ENCODE measurements around the gene HEPHL1. TPM values are rescaled to one million over a fixed set of nuclear protein-coding genes. Genes with fewer than 3 reads are reported as not detected.
A peak's percentile ranks its signal among the peaks of the same experiment; 100 is the strongest.

Gene HEPHL1
- total RNA-seq, 1 experiment from 2014 or later, result not detected

GRCh38 chr11:94130298-94131046, 109.3 kb downstream of the HEPHL1 start:
- DNase-seq (ENCODE audit: low read depth), result peak; percentile 78

DNA sequence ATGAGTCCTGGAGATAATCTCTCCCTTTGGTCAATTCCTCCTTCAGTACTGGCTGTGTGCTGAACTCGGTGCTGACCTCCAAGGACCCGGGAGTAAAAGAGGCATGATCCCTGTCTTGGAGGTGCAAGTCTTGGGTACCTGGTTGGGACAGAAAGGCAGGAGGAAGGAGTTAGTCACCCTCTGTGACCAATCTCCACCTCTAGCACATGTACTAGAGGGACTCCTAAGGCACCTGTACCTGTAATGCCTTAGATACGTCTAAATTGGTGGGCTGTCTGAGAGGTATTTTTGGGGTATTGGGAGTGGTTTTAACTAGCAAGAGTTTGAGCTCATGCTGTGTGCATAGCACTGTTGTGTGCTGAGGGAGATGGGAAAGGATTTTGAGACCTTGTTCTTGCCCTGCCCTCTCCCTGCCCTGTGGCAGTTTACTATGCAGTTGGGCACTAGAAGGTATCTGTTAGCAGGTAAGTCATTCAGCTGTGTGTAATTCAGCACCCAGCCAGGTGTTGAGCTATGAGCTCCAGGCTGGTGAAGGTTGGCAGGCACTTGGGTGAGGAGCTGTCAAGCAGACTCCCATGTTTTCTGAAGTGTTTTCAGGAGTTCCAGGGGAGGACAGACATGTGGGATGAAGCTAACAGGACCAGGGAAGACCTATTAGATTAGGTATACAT, 110.0 kb downstream of the HEPHL1 start:
- DNase-seq (ENCODE audit: low read depth), result no peak

DNA sequence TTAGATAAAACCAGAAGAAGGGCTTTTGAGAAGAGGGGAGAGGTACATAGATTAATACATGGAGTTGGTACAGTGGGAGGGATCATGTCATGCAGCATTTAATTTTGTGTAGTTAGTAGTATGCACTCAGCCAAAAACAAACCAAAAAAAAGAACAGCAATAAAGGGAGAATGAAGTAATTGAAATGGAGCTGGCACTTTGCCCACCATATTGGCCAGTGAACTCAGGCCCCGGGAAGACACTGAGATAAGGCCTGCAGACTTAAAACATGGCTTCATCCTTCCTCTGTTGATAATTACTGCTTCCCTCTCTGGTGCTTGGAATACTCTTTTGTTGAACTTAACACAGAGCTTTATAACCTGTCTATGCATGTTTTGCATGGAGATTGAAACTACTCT, 110.6 kb downstream of the HEPHL1 start:
- peak; percentile 46 for DNase-seq (ENCODE audit: low read depth)

- peak; percentile 95 for DNase-seq (ENCODE audit: low read depth)
Observed at GRCh38 chr11:94132152-94132558, 111.0 kb downstream of the HEPHL1 start.

DNA sequence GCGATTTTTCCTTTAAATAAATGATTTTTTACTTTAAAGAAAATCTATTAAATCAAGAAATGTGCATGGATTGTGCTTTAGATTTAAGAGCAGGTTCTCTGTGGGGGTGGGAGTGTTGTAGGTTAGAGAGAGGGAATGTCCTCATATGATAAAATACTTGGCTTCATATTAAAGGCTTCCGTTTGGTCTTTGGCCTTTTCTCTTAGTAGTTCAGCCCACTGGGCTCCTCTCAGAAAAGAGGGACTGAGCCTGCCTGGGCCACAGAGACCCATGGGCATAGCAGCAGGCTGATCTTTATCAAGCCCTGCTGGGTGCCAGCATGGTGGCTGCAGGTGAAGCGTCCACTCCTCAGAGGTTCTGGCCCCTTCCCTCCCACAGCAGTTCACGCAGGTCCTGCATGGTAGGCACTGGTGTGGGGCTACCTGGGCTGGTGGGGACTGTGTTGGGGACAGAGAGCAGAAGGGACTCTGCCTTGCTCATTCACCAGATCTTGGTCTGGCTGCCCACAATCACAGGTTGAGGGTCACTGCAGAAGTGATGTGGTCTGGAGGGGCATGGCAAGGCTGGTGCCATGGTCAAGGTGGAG, 111.8 kb downstream of the HEPHL1 start:
- DNase-seq (ENCODE audit: low read depth), result no peak

- no peak for DNase-seq (ENCODE audit: low read depth)
Observed at GRCh38 chr11:94133752-94134151, 112.6 kb downstream of the HEPHL1 start.

- peak; percentile 93 for DNase-seq (ENCODE audit: low read depth)
Observed at GRCh38 chr11:94134651-94135512, 113.7 kb downstream of the HEPHL1 start.

DNA sequence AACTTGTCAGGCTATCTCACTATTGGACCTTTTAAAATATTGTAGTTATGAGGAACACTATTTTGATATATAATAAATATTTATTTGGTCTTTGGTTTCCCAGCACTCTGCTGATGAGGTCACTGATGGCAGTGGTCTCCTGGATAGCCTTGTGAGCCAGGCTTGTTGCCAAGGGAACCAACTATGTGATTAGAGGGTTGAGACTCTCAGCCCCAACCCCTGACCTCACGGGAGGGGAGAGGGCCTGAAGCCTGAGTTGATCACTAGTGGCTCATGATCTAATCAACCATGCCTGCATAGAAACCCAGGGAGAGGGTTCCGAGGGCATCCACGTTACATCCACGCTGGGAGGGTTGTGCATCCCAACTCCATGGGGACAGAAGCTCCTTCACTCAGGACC, 118.3 kb downstream of the HEPHL1 start:
- no peak for DNase-seq (ENCODE audit: low read depth)

GRCh38 chr11:94140154-94140655, 119.1 kb downstream of the HEPHL1 start:
- DNase-seq (ENCODE audit: low read depth), result no peak

DNA sequence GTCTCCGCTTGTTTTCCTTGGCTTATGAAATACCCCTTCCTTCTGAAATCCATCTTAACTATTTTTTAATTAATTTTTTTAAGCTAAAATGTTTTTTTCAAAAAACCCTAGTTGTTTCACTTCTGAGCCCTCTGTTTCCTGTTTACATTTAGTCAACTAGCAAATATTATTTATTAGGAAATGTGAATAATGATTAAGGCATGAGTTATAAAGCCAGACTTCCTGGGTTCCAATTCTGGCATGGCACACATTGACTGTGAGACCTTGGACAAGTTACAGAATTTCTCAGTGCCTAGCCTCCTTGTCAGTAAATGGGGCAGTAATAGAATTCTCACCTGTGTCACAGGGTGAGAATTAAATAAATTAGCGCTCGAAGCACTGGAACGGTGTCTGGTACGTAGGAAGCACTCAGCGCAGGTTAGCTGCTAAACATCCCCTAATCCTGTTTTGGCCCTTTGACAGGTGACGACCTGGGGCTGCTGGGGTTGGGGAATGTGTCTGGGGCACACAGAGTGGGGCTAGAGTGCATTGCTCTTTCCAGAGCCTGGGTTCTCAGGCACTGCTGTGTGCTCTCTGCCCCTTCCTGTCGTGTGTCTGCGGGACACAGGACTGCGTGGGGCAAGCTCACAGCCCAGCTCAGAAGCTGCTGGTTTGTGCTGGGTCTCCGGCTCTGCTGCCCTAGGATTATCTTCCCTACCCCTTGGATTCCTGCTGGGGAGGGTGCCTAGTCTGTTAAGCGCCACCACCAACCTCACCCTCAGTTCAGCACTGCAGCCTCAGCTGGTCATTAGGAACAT, 120.6 kb downstream of the HEPHL1 start:
- DNase-seq (ENCODE audit: low read depth), result no peak

GRCh38 chr11:94142308-94143281, 121.4 kb downstream of the HEPHL1 start:
- no peak for DNase-seq (ENCODE audit: low read depth)

- no peak for DNase-seq (ENCODE audit: low read depth)
Observed at GRCh38 chr11:94144216-94144615, 123.1 kb downstream of the HEPHL1 start.

DNA sequence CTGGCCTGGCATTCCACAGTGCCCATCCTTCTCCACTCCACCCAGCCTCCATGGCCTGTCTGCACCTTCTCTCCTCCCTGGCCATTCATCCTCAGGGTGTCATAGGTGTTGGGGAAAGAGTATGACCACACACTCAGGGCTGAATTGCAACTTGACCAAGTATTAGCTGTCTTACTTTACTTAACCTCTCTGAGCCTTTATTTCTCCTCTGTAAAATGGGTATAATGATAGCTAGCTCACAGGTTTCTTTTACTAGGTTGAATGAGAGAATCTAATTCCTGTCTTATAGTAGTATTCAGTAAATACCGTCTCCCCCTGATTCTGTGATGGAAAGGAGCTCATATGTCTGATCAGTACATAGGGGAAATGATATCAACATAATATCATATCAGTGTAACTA, 123.5 kb downstream of the HEPHL1 start:
- no peak for DNase-seq (ENCODE audit: low read depth)

- DNase-seq (ENCODE audit: low read depth), result no peak
Observed at GRCh38 chr11:94145431-94145830, 124.3 kb downstream of the HEPHL1 start.

- no peak for DNase-seq (ENCODE audit: low read depth)
Observed at GRCh38 chr11:94145916-94146315, 124.8 kb downstream of the HEPHL1 start.

- no peak for DNase-seq (ENCODE audit: low read depth)
Observed at GRCh38 chr11:94147433-94147845, 126.3 kb downstream of the HEPHL1 start.

DNA sequence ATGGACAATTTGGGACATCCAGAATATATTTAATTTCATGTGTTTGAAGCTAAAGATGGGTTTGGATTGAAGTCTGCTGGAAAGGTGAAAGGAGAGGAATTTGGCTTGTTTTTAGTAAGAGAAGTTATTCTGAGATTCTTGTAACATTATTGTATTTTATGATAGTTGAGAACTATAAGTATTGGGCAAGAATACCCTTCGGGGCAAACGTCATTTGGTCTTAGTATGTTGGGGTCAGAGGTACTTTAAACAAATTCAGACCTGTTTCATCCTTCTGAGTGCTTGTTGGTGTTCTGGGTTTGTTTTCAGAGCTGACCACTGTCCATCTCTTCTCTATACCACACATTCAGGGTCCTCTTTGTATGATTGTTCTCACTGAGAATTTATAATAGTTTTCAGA, 127.0 kb downstream of the HEPHL1 start:
- DNase-seq (ENCODE audit: low read depth), result no peak

GRCh38 chr11:94149431-94150017, 128.4 kb downstream of the HEPHL1 start:
- peak; percentile 59 for DNase-seq (ENCODE audit: low read depth)

- DNase-seq (ENCODE audit: low read depth), result no peak
Observed at GRCh38 chr11:94150056-94150455, 128.9 kb downstream of the HEPHL1 start.
